HFFc6 (cell line): ENCODE results near the gene ATP6V0A4. TPM values are rescaled to one million over a fixed set of nuclear protein-coding genes. Genes with fewer than 3 reads are reported as not detected.

Experiments
- DNase-seq: peaks from one replicate; pipeline ENCODE4 v3.0.0-alpha.2; 2018
- H3K27ac Mint-ChIP-seq: 2 replicates; pipeline ENCODE4 v1.8.0; 2020; ENCODE audit warnings: mild to moderate bottlenecking, mixed read lengths
- H3K27me3 Mint-ChIP-seq: 2 replicates; pipeline ENCODE4 v1.8.0; 2021; ENCODE audit warnings: mild to moderate bottlenecking, moderate library complexity, mixed read lengths; ENCODE audit not compliant: insufficient read depth
- H3K36me3 Mint-ChIP-seq: 2 replicates; pipeline ENCODE4 v1.8.0; 2021; ENCODE audit warnings: low read depth, mixed read lengths
- H3K4me1 Mint-ChIP-seq: 2 replicates; pipeline ENCODE4 v1.8.0; 2020; ENCODE audit warnings: low read depth, mixed read lengths
- H3K4me3 Mint-ChIP-seq: 2 replicates; pipeline ENCODE4 v1.8.0; 2020; ENCODE audit warnings: mild to moderate bottlenecking, moderate library complexity, mixed read lengths
- H3K9me3 Mint-ChIP-seq: 2 replicates; pipeline ENCODE4 v1.8.0; 2020; ENCODE audit warnings: mild to moderate bottlenecking, mixed read lengths
- long read RNA-seq: library from polyadenylated mRNA; unstranded; transcript quantifications from one replicate; pipeline ENCODE4 v2.0.0, GENCODE V29; 2019
- total RNA-seq, 6 experiments: library from RNA; stranded (reverse); fragmentation: NEBNext Ultra II Directional; extraction: Animal tissue kit (Norgen Biotek cat#: 25700); gene quantifications; 2 replicates in 1 of 6; 3 replicates in 5 of 6; pipeline ENCODE4 v1.2.3, GENCODE V29; 2021
- TF ChIP-seq, protein P1 (sequence below): fragments of 200-600 bp; sonication (generic); IDR thresholded peaks from 2 replicates; pipeline ENCODE4 v1.5.0; 2021; ENCODE audit warnings: antibody characterized with exemption, mild to moderate bottlenecking

ATP6V0A4 gene
- total RNA-seq = 1 to 10 TPM in 1 of 6 experiments, under 1 TPM in 5; 0.35 to 1.1 (median 0.60) TPM
- long read RNA-seq = 0 reads

DNA sequence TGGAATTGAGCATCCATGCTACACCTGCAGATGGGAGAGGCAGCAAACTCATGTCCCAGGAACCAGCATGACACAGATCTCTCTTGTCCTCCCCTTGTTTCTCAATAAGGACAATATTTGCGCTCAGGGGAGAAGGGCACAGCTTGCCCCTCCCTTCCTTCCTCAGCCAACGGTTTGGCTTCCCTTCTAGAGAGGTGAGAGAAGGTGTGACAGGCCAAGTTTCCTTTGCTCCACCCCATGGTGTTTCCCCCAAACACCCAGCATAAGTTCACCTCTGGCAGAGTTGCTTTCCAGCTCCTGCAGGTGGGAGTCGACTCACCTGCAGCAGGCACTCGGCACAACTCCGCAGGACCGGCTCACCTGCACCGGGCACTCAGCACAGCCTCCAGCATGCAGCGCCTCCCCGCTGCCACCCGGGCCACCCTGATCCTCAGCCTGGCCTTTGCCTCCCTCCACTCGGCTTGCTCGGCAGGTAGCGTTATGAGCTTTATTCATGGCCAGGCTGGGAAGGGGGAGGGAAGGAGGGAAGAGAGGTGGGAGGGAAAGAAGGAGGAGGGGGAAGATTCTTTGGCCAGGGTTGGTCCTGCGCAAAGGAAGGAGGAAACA, at the start of gene ATP6V0A4, which contains the start of gene TMEM213:
Gene ATP6V0A4, minus strand, starts transcription at position 482 of the 606 bp plus-strand sequence. CDS start 26,949 bp downstream, outside the sequence.
Gene TMEM213, plus strand, starts transcription at position 280 of the 606 bp plus-strand sequence. Its CDS starts 111 bp downstream, at position 391.
- no peak for DNase-seq
- H3K4me1 Mint-ChIP-seq = no peaks in the 10 kb centered on the region
- TF ChIP-seq, protein P1, sequence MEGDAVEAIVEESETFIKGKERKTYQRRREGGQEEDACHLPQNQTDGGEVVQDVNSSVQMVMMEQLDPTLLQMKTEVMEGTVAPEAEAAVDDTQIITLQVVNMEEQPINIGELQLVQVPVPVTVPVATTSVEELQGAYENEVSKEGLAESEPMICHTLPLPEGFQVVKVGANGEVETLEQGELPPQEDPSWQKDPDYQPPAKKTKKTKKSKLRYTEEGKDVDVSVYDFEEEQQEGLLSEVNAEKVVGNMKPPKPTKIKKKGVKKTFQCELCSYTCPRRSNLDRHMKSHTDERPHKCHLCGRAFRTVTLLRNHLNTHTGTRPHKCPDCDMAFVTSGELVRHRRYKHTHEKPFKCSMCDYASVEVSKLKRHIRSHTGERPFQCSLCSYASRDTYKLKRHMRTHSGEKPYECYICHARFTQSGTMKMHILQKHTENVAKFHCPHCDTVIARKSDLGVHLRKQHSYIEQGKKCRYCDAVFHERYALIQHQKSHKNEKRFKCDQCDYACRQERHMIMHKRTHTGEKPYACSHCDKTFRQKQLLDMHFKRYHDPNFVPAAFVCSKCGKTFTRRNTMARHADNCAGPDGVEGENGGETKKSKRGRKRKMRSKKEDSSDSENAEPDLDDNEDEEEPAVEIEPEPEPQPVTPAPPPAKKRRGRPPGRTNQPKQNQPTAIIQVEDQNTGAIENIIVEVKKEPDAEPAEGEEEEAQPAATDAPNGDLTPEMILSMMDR = no peak
- peaks cover 26% of the 10 kb centered on the region for H3K27me3 Mint-ChIP-seq
- H3K36me3 Mint-ChIP-seq = no peaks in the 10 kb centered on the region
- H3K4me3 Mint-ChIP-seq = no peak within 1 kb of the TSS
- no peak within 1 kb of the TSS for H3K27ac Mint-ChIP-seq
- H3K9me3 Mint-ChIP-seq = no peaks in the 10 kb centered on the region

DNA sequence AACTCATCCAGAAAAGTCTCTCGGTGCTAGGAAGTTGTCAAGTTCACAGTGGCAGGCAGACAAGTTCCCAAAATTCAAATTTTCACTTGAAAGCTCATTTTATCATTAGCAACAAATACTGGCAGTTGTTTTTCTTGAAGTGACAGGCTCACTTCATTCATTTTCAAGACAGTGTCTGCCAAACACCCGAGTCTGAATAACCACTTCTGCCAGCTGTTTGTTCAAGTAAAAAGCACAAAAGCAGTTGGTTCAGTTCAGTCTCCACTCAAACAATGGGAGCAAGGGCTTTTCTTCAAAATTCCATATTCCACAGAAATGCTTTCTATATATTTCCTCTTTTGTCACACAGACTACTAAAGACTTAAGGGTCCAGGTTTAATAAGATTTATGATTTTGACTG, 47.7 kb upstream of the ATP6V0A4 start:
- Mint-ChIP-seq H3K9me3 (no peaks in the 10 kb centered on the region), H3K4me1 (no peaks in the 10 kb centered on the region), H3K27me3 (no peaks in the 10 kb centered on the region), H3K27ac (no peak overlapping the region), H3K4me3 (no peak overlapping the region), H3K36me3 (peaks cover 16% of the 10 kb centered on the region)
- no peak for DNase-seq
- TF ChIP-seq, protein P1 = no peak

DNA sequence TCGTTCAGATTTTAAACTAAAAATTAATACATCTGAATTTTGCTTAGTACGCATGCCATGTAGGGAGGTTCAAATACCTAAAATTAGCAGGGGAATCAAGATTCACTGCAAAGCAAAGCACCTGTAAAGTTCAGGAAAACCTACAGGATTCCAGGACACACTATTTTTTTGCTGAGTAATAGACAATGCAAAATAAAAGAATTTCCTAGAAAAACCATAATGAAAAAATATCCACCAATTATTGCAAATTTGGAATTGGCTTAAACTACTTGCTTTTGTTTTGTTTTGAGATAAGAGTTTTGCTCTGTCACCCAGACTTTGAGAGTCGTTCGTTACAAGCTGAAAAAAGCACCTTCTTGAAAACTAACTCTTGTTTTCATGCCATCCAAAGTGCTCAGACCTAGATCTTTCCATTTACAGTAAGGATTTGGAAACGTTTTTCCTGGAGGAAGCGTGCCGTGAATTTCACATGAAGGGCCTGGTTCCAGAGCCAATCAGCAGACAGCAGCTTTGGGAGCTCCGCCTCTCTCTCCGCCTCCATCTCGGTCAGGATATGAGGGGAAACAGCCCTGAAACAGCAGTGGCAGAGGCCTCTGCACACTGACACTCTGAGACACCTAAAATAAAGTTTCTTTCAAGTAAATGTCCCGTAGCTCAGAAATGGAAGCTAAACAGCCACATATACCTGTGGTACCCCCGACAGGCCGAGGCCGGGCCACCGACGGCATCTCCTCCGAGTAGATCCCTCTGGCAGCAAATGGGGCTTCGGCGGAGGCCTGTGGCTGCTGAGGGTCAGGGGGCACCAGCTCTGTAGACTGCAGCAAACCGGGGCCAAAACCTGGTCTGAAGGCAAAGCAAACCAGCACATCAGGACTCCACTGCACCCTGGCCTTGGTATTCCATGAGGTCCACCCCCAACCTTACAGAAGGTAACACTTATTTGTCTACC, 45.9 kb upstream of the ATP6V0A4 start:
- TF ChIP-seq, protein P1 = no peak
- H3K27me3 Mint-ChIP-seq = no peaks in the 10 kb centered on the region
- H3K27ac Mint-ChIP-seq = no peak overlapping the region
- H3K4me3 Mint-ChIP-seq = no peak overlapping the region
- no peaks in the 10 kb centered on the region; the same call in 1 of the 2 replicates for H3K36me3 Mint-ChIP-seq
- no peak for DNase-seq
- no peaks in the 10 kb centered on the region for H3K4me1 Mint-ChIP-seq
- no peaks in the 10 kb centered on the region for H3K9me3 Mint-ChIP-seq

DNA sequence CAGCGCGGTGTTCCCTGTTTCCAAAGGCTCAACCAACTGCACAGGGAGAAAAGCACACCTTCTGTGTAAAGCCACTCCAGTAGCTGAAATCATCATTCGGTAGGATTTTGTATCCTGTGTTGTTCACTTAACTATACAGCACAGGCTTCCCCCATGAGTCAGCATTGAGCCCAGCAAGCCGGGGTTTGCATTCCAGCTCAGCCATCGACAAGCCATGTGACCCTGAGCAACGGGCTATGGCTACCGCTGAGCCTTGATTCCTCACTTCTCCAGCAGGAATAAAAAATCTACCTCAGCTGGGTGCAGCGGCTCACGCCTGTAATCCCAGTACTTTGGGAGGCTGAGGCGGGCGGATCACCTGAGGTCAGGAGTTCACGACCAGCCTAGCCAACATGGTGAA, 44.1 kb upstream of the ATP6V0A4 start:
- Mint-ChIP-seq H3K27ac (peak overlapping the region; percentile 33; the same call in 1 of the 2 replicates), H3K9me3 (no peaks in the 10 kb centered on the region), H3K36me3 (no peaks in the 10 kb centered on the region; the same call in 1 of the 2 replicates), H3K27me3 (no peaks in the 10 kb centered on the region), H3K4me3 (no peak overlapping the region), H3K4me1 (no peaks in the 10 kb centered on the region)
- TF ChIP-seq, protein P1 = no peak
- peak; percentile 41 for DNase-seq

DNA sequence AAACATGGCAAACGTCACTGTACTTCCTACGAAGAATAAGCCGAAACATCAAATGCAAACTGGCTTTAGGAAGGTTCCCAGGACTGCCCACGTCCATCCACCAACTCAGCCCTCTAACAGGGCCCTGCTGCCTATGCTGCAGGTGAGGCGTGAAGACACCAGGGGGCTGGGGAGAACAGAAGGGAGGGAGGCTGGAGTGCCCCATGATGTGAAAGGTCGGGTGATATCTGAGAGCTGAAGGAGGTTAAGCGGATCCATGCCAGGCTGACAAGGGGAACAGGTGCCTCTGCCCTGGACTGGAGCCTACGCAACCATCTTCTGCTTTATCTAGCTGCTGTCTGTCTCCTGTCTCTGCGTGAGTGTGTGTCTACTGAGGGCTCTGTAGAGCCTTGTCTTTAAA, 40.2 kb upstream of the ATP6V0A4 start:
- no peak for DNase-seq
- Mint-ChIP-seq H3K27ac (no peak overlapping the region), H3K36me3 (no peaks in the 10 kb centered on the region; the same call in none of the 2 replicates), H3K27me3 (no peaks in the 10 kb centered on the region), H3K4me3 (no peak overlapping the region), H3K9me3 (no peaks in the 10 kb centered on the region), H3K4me1 (no peaks in the 10 kb centered on the region)
- TF ChIP-seq, protein P1 = no peak
